DOHH2 (cell line): ENCODE results near the gene FKBP7.
A peak's percentile ranks its signal among the peaks of the same experiment; 100 is the strongest.

Experiments
- H3F3A ChIP-seq: fragments of 200-600 bp; sonication (generic), shearing (Covaris generic); 2 replicates; pipeline ENCODE4 v1.6.0; 2016; ENCODE audit warnings: antibody characterized with exemption, mild to moderate bottlenecking; ENCODE audit not compliant: control insufficient read depth, insufficient read depth
- H3K27ac ChIP-seq: fragments of 200-600 bp; sonication (generic); 2 replicates; pipeline ENCODE4 v1.5.1; 2014; ENCODE audit warnings: low read depth, mild to moderate bottlenecking, low read length, moderate library complexity
- H3K27me3 ChIP-seq: fragments of 200-600 bp; sonication (generic); 2 replicates; pipeline ENCODE4 v1.6.1; 2014; ENCODE audit warnings: mild to moderate bottlenecking, low read length, mixed read lengths; ENCODE audit not compliant: control insufficient read depth
- H3K36me3 ChIP-seq: fragments of 200-600 bp; sonication (generic); 2 replicates; pipeline ENCODE4 v1.6.1; 2014; ENCODE audit warnings: mild to moderate bottlenecking, low read length, moderate library complexity, mixed read lengths; ENCODE audit not compliant: control insufficient read depth
- H3K4me1 ChIP-seq: fragments of 200-600 bp; sonication (generic); 2 replicates; pipeline ENCODE4 v1.6.1; 2014; ENCODE audit warnings: mild to moderate bottlenecking, low read length, mixed read lengths; ENCODE audit not compliant: control insufficient read depth
- H3K4me2 ChIP-seq: fragments of 200-600 bp; sonication (generic); 2 replicates; pipeline ENCODE4 v1.6.0; 2014; ENCODE audit warnings: mild to moderate bottlenecking, low read length, moderate library complexity
- H3K4me3 ChIP-seq: fragments of 200-600 bp; sonication (generic); 2 replicates; pipeline ENCODE4 v1.5.1; 2014; ENCODE audit warnings: mild to moderate bottlenecking, low read length, mixed read lengths
- H3K79me2 ChIP-seq: fragments of 200-600 bp; sonication (generic); 2 replicates; pipeline ENCODE4 v1.6.1; 2014; ENCODE audit warnings: mild to moderate bottlenecking, low read length, mixed read lengths; ENCODE audit not compliant: control insufficient read depth
- H3K9me2 ChIP-seq: fragments of 200-600 bp; sonication (generic); replicated peaks from 2 replicates; pipeline ENCODE4 v1.6.1; 2014; ENCODE audit warnings: mild to moderate bottlenecking, low read length, mixed read lengths; ENCODE audit not compliant: control insufficient read depth
- H3K9me3 ChIP-seq: fragments of 200-600 bp; sonication (generic); 2 replicates; pipeline ENCODE4 v1.6.1; 2014; ENCODE audit warnings: antibody characterized with exemption, low read length, mixed read lengths; ENCODE audit not compliant: control insufficient read depth, insufficient read depth
- H4K20me1 ChIP-seq: fragments of 200-600 bp; sonication (generic); 2 replicates; pipeline ENCODE4 v1.6.0; 2014; ENCODE audit warnings: low read depth, mild to moderate bottlenecking, antibody characterized with exemption, low read length, moderate library complexity; ENCODE audit not compliant: control insufficient read depth, insufficient read depth
- EZH2phosphoT487 ChIP-seq: fragments of 200-600 bp; sonication (generic); IDR thresholded peaks from 2 replicates; pipeline ENCODE4 v1.6.1; 2017; ENCODE audit warnings: borderline replicate concordance, mild to moderate bottlenecking, antibody characterized with exemption, low read length, moderate library complexity, mixed read lengths
- TF ChIP-seq, protein P1 (sequence below): fragments of 200-600 bp; sonication (generic); IDR thresholded peaks from one replicate; pipeline ENCODE4 v1.5.1; 2014; ENCODE audit warnings: antibody characterized with exemption, mild to moderate bottlenecking, low read depth, low read length; ENCODE audit not compliant: poor library complexity, severe bottlenecking

Gene FKBP7

DNA sequence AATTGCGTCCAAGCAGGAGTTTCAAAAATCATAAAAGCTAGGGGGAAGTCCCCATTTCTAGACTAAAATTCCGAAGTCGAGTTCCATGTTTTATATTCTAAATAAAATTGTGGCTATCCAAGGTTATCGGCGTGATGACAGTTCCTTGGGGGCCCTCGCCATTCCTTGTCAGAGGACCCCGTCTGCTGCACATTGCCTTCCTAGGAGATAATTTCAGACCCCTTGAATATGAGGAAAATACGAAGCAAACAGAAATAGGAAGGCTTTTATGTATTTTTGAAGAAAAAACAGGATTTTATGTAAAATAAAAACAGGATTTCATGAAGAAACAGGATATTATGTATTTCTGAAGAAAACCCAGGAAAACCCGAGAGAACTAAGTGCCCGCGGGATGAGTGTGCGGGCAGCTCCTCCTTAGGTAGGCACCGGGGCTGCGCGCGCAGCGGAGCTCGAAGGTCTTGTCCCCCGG lies 1.4 kb upstream of the FKBP7 start:
- Histone ChIP-seq H3K4me1 (peaks cover 53% of the 10 kb centered on the region), H3K4me3 (peak overlapping the region; percentile 89), H3K9me2 (no peaks in the 10 kb centered on the region; the same call in 1 of the 2 replicates), H3K9me3 (no peaks in the 10 kb centered on the region), H3F3A (peaks cover 16% of the 10 kb centered on the region), H3K27ac (peak overlapping the region; percentile 61), H4K20me1 (peaks cover 10% of the 10 kb centered on the region; the same call in 1 of the 2 replicates), H3K4me2 (peak overlapping the region; percentile 99), H3K79me2 (peaks cover 73% of the 10 kb centered on the region), H3K36me3 (peaks cover 14% of the 10 kb centered on the region; the same call in 1 of the 2 replicates), H3K27me3 (no peaks in the 10 kb centered on the region)
- no peak for TF ChIP-seq EZH2phosphoT487
- TF ChIP-seq, protein P1, sequence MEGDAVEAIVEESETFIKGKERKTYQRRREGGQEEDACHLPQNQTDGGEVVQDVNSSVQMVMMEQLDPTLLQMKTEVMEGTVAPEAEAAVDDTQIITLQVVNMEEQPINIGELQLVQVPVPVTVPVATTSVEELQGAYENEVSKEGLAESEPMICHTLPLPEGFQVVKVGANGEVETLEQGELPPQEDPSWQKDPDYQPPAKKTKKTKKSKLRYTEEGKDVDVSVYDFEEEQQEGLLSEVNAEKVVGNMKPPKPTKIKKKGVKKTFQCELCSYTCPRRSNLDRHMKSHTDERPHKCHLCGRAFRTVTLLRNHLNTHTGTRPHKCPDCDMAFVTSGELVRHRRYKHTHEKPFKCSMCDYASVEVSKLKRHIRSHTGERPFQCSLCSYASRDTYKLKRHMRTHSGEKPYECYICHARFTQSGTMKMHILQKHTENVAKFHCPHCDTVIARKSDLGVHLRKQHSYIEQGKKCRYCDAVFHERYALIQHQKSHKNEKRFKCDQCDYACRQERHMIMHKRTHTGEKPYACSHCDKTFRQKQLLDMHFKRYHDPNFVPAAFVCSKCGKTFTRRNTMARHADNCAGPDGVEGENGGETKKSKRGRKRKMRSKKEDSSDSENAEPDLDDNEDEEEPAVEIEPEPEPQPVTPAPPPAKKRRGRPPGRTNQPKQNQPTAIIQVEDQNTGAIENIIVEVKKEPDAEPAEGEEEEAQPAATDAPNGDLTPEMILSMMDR = no peak

DNA sequence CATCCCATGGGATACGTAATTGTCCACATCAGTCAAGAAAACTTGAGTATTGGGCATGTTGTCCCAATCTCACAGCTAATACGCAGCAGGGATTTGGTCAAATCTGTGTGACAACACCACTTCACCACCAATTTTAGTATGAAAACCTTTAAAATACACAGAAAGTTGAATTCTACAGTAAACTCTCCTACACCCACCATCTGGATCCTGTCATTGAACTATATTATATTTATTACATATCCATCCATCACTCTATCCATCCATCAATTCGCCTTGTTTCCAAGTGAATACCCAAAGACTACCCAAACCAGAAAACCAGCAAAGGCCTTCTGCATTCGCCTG lies 846 bp upstream of the FKBP7 start:
- H3K4me2 ChIP-seq = peak overlapping the region; percentile 99
- peaks cover 72% of the 10 kb centered on the region for H3K79me2 ChIP-seq
- H3K4me3 ChIP-seq = peak overlapping the region; percentile 89
- H3F3A ChIP-seq = peaks cover 16% of the 10 kb centered on the region
- H3K27ac ChIP-seq = peak overlapping the region; percentile 79
- H3K4me1 ChIP-seq = peaks cover 53% of the 10 kb centered on the region
- H3K9me3 ChIP-seq = no peaks in the 10 kb centered on the region
- H3K9me2 ChIP-seq = no peaks in the 10 kb centered on the region
- H3K27me3 ChIP-seq = no peaks in the 10 kb centered on the region
- peaks cover 14% of the 10 kb centered on the region; the same call in 1 of the 2 replicates for H3K36me3 ChIP-seq
- H4K20me1 ChIP-seq = 0 out of 2 replicates have a peak, but pooled peaks cover 6% of the 10 kb centered on the region
- no peak for TF ChIP-seq EZH2phosphoT487
- TF ChIP-seq, protein P1 = peak; percentile 26

DNA sequence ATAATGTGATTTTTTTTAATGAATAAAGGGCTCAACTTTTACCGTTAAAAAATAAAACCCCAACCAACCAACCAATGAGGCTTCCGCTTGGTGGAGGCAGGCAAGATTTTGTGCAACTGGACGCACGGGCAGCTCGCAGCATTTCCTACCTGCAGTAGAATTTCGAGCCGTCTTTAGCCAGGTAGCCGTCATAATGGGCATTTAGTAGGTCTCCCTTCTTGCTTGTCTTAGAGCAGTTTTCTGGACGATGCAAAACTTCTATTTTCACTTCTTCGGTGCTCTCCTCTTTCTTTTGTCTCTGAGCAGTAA lies 316 bp downstream of the FKBP7 start:
- Histone ChIP-seq H3K9me3 (no peaks in the 10 kb centered on the region), H4K20me1 (0 out of 2 replicates have a peak, but pooled peaks cover 6% of the 10 kb centered on the region), H3K27me3 (no peaks in the 10 kb centered on the region), H3K4me2 (peak overlapping the region; percentile 99), H3K79me2 (peaks cover 64% of the 10 kb centered on the region), H3K27ac (peak overlapping the region; percentile 79), H3F3A (peaks cover 16% of the 10 kb centered on the region), H3K4me3 (peak overlapping the region; percentile 89), H3K36me3 (peaks cover 11% of the 10 kb centered on the region; the same call in 1 of the 2 replicates), H3K4me1 (peaks cover 43% of the 10 kb centered on the region), H3K9me2 (no peaks in the 10 kb centered on the region)
- no peak for TF ChIP-seq EZH2phosphoT487
- TF ChIP-seq, protein P1 = no peak
